Activated T-cell treated with anti-CD3 and anti-CD28 coated beads for 48 hours (primary cell): ENCODE data around the gene TAP1.
"Not testable (repeated sequence)": the region's sequence is repeated elsewhere in the genome, so short reads cannot be mapped to it uniquely, and the experiment has no call there.

Experiments used
- DNase-seq: peaks from one replicate; pipeline ENCODE4 v3.0.0-alpha.2; 2020; ENCODE audit warnings: low read depth

TAP1 gene, protein sequence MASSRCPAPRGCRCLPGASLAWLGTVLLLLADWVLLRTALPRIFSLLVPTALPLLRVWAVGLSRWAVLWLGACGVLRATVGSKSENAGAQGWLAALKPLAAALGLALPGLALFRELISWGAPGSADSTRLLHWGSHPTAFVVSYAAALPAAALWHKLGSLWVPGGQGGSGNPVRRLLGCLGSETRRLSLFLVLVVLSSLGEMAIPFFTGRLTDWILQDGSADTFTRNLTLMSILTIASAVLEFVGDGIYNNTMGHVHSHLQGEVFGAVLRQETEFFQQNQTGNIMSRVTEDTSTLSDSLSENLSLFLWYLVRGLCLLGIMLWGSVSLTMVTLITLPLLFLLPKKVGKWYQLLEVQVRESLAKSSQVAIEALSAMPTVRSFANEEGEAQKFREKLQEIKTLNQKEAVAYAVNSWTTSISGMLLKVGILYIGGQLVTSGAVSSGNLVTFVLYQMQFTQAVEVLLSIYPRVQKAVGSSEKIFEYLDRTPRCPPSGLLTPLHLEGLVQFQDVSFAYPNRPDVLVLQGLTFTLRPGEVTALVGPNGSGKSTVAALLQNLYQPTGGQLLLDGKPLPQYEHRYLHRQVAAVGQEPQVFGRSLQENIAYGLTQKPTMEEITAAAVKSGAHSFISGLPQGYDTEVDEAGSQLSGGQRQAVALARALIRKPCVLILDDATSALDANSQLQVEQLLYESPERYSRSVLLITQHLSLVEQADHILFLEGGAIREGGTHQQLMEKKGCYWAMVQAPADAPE

GRCh38 chr6:32853541-32854375, at the start of gene TAP1, which contains the start of gene PSMB9:
Gene TAP1 (minus strand): TSS chr6:32853704. CDS start chr6:32853636, 68 bp downstream.
Gene PSMB9 (plus strand): TSS chr6:32854192. CDS start chr6:32854230, 38 bp downstream.
- DNase-seq = peak; percentile 92

GRCh38 chr6:32895006-32895345, 41.5 kb upstream of the TAP1 start:
- no peak for DNase-seq

- peak; percentile 95 for DNase-seq
These were observed 40.8 kb upstream of the TAP1 start for GRCh38 chr6:32894085-32895005.

DNA sequence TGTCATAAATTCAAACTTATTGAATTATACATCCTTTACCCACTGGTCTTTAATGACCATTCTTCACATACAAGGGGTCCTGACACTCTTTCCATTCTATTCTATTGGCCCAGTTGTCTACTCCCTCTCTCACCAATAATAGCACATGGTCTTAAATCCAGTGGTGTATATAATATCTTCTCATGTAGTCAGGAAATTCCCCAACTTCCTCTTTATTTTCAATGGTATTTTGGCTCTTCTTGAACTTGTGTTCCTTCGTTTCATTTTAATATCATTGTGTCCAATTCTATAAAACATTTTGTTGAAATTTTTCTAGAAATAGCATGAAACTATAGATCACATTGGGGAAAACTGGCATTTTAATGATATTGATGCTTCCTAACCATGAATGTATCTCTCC, 37.3 kb upstream of the TAP1 start:
- DNase-seq = no peak

DNA sequence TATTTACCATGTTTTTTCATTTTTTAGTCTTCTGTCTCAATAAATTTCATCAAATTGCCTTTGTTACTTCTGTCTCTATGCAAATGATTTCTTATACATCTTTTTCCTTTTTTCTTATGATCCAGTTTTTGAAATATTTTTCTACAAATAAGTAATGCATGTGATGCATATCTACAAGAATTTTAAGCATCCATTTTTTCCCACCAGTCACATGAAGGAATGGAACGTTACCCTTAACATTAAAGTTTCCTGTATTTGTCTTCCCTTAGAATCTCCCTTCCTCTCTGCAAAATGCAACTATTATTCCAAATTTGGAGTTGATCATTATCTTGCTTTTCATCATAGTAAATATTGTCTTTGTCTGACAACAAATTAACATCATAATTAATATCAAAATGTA, 36.0 kb upstream of the TAP1 start:
- DNase-seq = no peak

- no peak for DNase-seq
These were observed 35.1 kb upstream of the TAP1 start for GRCh38 chr6:32888576-32888975.

GRCh38 chr6:32887616-32888015, 34.1 kb upstream of the TAP1 start:
- DNase-seq = no peak

DNA sequence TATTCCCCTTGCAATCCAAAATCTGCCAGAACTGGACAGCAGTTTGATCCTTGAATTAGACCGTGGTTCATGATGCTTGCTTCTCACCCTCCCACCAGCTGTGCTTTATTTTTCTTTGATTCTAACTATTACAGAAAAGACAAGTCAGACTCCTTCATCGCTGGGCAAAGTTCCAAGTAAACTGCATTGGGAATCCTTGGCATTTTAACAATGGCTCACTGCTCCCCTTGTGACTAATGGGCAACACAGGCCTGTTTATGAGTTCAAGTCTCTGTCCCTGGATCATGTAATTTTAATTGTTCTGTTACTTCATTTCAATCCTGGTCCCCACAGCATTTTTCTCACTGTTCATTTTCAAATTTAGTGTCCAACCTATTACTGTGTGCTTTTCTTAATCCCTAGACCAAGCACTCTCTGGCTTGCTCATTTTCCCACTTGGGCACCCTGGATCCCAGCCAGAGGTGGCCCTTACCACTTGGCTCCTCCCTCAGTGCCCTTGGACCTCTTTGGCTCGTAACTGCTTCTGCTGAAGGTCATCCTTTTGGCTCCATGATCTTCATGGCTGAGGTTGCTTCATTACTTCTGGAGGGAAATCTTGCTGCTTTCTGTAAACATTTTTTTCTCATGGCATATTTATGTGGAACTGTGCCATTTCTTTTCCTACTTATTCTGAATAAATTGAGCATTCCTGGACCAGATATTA, 33.3 kb upstream of the TAP1 start:
- no peak for DNase-seq

DNA sequence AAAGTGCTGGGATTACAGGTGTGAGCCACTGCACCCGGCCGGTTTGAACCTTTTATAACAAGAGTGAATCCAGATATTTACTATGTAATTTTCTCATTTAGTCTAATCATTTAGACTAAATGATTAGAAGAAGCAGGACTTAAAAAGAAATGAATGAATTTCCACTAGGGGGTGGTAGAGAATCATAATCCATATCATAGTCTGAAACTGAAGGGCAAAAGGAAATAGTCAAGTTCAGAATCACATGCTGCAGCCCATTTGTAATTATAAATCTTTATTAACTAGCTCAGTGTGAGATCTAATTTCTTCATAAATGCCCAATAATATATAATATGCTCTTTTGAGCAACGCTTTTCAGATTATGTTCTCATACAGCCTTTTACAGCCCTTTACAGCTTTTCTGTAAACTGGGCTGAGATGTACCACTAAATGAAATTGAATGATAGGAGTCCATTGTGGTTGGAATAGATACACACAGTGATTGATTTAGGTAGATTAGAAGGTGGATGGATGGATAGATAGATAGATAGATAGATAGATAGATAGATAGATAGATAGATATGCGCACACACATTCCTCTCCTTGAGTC, 32.3 kb upstream of the TAP1 start:
- DNase-seq = no peak

- DNase-seq = no peak
These were observed 30.3 kb upstream of the TAP1 start for GRCh38 chr6:32883789-32884188.

DNA sequence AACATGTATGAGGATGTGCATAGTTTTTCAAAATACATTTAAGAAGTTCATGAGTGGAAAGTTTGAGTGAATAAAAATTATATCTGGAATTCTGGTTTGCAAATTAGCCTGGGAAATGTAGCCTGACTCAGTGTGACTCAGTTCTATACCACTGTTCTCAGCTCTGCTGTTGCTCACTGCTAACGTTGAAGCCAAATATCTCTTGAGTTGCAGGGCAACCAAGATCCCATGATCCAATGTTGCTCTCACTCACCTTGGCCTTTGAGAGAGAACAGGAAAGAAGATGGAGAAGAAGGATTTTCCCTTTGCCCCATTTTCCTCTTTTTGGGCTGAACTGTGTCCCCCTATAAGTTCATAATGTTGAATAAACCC, 29.4 kb upstream of the TAP1 start:
- DNase-seq = no peak

DNA sequence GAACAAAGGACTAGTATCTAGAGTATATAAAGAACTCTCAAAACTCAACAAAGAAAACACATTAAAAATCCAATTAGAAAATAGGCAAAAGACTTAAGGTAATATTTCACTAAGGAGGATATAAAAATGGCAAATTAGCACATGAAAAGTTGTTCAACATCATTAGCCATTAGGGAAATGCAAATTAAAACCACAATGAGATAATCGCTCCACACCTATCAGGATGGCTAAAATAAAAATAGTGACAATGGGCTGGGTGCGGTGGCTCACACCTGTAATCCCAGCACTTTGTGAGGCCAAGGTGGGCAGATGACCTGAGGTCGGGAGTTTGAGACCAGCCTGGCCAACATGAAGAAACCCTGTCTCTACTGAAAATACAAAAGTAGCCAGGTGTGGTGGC, 27.5 kb upstream of the TAP1 start:
- not testable (repeated sequence) for DNase-seq

GRCh38 chr6:32879691-32880090, 26.2 kb upstream of the TAP1 start:
- no peak for DNase-seq

GRCh38 chr6:32876603-32877002, 23.1 kb upstream of the TAP1 start:
- DNase-seq = no peak

- DNase-seq = not testable (repeated sequence)
These were observed 20.4 kb upstream of the TAP1 start for GRCh38 chr6:32873947-32874346.

- DNase-seq = peak; percentile 77
These were observed 14.8 kb upstream of the TAP1 start for GRCh38 chr6:32868257-32868788.

- no peak for DNase-seq
These were observed 14.2 kb upstream of the TAP1 start for GRCh38 chr6:32867554-32868256.

- DNase-seq = no peak
These were observed 13.5 kb upstream of the TAP1 start for GRCh38 chr6:32867022-32867477.

DNA sequence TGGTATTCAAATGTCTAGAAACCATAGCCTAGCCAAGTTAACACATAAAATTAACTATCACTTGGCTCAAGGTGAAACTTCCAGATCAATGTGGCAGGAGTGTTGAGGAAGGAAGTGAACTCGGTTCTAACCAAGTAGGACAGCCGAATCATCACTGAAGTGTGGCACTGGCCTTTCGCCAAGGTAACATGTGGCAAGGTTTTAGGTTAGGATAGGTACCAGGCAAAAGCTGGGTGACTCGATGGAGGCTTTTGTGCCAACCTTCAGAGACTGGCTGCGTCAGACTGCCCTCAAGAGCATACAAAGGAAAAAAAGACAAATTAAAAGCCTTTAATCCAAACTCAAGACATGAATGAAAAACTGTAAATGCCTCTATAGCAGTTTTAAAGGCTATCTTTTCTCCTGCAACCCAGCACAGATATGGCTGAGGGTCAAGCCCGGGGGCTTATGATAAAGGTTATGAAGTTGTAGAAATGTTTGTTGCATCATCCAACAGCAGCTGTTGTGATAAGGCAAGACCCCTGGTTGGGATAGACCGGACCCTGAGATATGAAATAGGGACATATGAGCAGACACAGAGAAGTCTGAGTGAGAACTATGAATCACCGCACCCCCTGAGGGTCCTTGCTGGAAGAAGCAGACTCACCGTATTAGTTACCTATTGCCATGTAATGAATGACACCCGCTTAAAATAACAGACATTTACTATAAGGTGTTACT, 12.4 kb upstream of the TAP1 start:
- DNase-seq = no peak
